Measurements from ENCODE around the gene NDUFV1.
A peak's percentile ranks its signal among the peaks of the same experiment; 100 is the strongest.

DNA sequence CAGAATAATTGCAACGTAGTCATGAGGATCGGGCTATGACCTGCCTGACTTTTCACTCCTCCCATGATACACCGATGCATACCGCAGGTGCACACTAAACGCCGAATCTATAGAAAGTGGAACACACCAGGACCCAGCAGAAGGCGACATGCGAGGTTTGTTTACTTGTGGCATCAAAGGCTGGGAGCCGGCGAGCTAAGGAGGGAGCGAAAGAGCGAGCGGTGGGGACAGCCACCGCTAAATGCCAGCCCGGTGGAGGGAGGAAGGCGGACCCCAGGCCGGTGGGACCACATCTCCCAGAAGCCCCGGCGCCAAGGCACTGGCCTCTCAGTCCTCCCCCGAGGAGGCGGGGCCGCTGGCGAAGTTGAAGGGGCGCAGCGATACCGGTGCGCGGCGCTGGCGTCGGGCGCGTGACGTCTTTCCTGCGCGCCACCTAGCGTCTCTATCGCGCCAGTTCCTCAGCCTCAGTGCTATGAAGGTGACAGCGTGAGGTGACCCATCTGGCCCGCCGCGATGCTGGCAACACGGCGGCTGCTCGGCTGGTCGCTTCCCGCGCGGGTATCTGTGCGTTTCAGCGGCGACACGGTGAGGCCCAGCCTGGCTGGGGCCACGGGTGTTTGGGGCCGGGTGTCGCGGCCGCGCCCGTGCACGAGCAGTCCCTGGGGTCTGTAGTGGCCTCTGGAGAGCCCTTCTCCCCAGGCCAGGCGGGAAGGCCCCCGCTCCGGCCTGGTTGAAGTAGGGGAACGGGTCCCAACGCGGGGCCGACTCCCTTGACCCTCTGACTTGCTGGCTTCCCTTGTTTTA is at the start of gene NDUFV1:
- TF ChIP-seq, protein P1, sequence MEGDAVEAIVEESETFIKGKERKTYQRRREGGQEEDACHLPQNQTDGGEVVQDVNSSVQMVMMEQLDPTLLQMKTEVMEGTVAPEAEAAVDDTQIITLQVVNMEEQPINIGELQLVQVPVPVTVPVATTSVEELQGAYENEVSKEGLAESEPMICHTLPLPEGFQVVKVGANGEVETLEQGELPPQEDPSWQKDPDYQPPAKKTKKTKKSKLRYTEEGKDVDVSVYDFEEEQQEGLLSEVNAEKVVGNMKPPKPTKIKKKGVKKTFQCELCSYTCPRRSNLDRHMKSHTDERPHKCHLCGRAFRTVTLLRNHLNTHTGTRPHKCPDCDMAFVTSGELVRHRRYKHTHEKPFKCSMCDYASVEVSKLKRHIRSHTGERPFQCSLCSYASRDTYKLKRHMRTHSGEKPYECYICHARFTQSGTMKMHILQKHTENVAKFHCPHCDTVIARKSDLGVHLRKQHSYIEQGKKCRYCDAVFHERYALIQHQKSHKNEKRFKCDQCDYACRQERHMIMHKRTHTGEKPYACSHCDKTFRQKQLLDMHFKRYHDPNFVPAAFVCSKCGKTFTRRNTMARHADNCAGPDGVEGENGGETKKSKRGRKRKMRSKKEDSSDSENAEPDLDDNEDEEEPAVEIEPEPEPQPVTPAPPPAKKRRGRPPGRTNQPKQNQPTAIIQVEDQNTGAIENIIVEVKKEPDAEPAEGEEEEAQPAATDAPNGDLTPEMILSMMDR (IDR thresholded peaks at IDR 0.05; ENCODE audit: low read depth, low read length, missing input control), result peak; percentile 58
- peak in 1 of 2 donors; percentile 17 for TF ChIP-seq EGR1 (IDR thresholded peaks at IDR 0.05; ENCODE audit: low read depth in 2 of 2)
- TF ChIP-seq, protein P2, sequence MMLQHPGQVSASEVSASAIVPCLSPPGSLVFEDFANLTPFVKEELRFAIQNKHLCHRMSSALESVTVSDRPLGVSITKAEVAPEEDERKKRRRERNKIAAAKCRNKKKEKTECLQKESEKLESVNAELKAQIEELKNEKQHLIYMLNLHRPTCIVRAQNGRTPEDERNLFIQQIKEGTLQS (IDR thresholded peaks at IDR 0.05), result no peak
- peak; percentile 77 for TF ChIP-seq YY1 (IDR thresholded peaks at IDR 0.05)
- TF ChIP-seq FOXA1 (IDR thresholded peaks at IDR 0.05), result no peak
- TF ChIP-seq GABPA (IDR thresholded peaks at IDR 0.05 in 1 of 2, conservative IDR thresholded peaks at IDR 0.05 in 1 of 2), result peak in 1 of 2 donors; percentile 91
- TF ChIP-seq FOXA2 (IDR thresholded peaks at IDR 0.05), result no peak
- TF ChIP-seq JUND (IDR thresholded peaks at IDR 0.05), result peak in 1 of 2 donors; percentile 10
- peak; percentile 59 to 71 for TF ChIP-seq RAD21 (IDR thresholded peaks at IDR 0.05)
- TF ChIP-seq, protein P3, sequence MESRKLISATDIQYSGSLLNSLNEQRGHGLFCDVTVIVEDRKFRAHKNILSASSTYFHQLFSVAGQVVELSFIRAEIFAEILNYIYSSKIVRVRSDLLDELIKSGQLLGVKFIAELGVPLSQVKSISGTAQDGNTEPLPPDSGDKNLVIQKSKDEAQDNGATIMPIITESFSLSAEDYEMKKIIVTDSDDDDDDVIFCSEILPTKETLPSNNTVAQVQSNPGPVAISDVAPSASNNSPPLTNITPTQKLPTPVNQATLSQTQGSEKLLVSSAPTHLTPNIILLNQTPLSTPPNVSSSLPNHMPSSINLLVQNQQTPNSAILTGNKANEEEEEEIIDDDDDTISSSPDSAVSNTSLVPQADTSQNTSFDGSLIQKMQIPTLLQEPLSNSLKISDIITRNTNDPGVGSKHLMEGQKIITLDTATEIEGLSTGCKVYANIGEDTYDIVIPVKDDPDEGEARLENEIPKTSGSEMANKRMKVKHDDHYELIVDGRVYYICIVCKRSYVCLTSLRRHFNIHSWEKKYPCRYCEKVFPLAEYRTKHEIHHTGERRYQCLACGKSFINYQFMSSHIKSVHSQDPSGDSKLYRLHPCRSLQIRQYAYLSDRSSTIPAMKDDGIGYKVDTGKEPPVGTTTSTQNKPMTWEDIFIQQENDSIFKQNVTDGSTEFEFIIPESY (IDR thresholded peaks at IDR 0.05), result no peak
- TF ChIP-seq HNF4G (IDR thresholded peaks at IDR 0.05), result no peak
- no peak for TF ChIP-seq NR2F2 (IDR thresholded peaks at IDR 0.05)
- TF ChIP-seq, protein P4, sequence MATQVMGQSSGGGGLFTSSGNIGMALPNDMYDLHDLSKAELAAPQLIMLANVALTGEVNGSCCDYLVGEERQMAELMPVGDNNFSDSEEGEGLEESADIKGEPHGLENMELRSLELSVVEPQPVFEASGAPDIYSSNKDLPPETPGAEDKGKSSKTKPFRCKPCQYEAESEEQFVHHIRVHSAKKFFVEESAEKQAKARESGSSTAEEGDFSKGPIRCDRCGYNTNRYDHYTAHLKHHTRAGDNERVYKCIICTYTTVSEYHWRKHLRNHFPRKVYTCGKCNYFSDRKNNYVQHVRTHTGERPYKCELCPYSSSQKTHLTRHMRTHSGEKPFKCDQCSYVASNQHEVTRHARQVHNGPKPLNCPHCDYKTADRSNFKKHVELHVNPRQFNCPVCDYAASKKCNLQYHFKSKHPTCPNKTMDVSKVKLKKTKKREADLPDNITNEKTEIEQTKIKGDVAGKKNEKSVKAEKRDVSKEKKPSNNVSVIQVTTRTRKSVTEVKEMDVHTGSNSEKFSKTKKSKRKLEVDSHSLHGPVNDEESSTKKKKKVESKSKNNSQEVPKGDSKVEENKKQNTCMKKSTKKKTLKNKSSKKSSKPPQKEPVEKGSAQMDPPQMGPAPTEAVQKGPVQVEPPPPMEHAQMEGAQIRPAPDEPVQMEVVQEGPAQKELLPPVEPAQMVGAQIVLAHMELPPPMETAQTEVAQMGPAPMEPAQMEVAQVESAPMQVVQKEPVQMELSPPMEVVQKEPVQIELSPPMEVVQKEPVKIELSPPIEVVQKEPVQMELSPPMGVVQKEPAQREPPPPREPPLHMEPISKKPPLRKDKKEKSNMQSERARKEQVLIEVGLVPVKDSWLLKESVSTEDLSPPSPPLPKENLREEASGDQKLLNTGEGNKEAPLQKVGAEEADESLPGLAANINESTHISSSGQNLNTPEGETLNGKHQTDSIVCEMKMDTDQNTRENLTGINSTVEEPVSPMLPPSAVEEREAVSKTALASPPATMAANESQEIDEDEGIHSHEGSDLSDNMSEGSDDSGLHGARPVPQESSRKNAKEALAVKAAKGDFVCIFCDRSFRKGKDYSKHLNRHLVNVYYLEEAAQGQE (IDR thresholded peaks at IDR 0.05), result peak; percentile 67

Measured in liver (tissue), 3 donors.